Renal cortical epithelial cell (primary cell): ENCODE data around the gene C19orf85. TPM values are rescaled to one million over a fixed set of nuclear protein-coding genes. Genes with fewer than 3 reads are reported as not detected.
"Not testable (repeated sequence)": the region's sequence is repeated elsewhere in the genome, so short reads cannot be mapped to it uniquely, and the experiment has no call there.

ENCODE experiments used
- DNase-seq: peaks from one replicate; pipeline ENCODE4 v3.0.0-alpha.2; 2011; ENCODE audit warnings: low read depth
- total RNA-seq: library from RNA; depleted of rRNA; stranded (reverse); fragments of >200 nt; gene quantifications from 2 replicates; pipeline ENCODE4 v1.2.3, GENCODE V29; 2014

Gene C19orf85
- total RNA-seq, 1 donor from 2014 or later = not detected

DNA sequence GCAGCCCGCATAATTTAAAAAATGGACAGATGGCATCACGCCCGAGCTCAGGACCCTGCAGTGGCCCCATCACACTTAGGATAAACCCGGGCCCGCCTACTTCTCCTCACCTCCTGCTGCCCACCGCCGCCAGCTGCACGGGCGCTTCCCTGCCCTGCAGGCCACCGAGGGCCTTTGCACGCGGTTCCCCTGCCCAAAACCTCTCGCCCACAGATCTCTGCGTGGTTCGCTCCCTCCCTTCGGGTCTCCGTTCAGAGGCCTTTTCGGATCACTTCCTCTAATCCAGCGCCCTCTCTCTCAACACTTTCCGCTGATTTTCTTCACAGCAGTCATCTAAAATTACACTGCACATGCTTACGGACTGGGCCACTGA is 23.2 kb downstream of the C19orf85 start:
- no peak for DNase-seq

- DNase-seq = no peak
Measured at GRCh38 chr19:55440411-55441105, 24.0 kb downstream of the C19orf85 start.

DNA sequence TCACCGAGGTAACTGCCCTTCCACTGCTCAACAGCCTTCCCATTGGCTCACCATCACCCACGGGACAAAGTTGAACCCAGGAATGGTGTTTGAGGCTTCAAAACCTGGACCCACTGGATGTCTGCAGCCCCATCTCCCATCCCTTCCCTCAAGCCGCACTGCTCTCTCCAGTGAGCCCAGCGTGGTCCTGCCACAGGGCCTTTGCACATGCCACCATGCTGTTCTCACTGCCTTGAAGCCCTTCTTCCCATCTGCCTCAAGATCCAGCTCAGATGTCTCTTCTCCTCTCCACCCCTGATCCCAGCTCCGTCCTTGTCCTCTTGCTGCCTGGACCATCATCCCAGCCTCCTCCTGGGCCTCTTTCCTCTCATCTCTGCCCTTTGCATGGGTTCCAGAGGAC is 25.5 kb downstream of the C19orf85 start:
- no peak for DNase-seq

DNA sequence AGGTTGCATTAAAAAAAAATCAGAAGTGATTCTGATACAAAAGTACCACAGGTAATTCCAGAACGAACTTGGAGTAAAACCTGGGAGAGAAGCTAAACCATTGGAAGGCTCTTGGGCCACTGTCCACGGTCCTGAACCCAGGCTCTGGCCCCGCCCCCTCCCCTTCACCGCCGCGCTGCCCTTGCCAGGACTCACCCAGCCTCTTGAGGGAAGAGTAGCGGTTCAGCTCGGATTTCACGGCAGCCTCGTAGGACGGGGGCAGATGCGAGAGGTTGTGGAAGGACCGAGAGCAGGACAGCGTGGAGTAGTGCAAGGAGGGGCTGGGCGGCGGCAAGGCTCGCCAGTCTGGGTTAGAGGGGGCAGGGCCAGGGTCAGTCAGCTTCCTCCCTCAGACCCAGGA is 27.1 kb downstream of the C19orf85 start:
- peak; percentile 46 for DNase-seq

GRCh38 chr19:55436847-55437246 is 27.7 kb downstream of the C19orf85 start:
- no peak for DNase-seq

- no peak for DNase-seq
Measured at GRCh38 chr19:55435020-55435419, 29.5 kb downstream of the C19orf85 start.

GRCh38 chr19:55434356-55434919 is 30.1 kb downstream of the C19orf85 start:
- DNase-seq = no peak

- DNase-seq = no peak
Measured at GRCh38 chr19:55433292-55433691, 31.3 kb downstream of the C19orf85 start.

DNA sequence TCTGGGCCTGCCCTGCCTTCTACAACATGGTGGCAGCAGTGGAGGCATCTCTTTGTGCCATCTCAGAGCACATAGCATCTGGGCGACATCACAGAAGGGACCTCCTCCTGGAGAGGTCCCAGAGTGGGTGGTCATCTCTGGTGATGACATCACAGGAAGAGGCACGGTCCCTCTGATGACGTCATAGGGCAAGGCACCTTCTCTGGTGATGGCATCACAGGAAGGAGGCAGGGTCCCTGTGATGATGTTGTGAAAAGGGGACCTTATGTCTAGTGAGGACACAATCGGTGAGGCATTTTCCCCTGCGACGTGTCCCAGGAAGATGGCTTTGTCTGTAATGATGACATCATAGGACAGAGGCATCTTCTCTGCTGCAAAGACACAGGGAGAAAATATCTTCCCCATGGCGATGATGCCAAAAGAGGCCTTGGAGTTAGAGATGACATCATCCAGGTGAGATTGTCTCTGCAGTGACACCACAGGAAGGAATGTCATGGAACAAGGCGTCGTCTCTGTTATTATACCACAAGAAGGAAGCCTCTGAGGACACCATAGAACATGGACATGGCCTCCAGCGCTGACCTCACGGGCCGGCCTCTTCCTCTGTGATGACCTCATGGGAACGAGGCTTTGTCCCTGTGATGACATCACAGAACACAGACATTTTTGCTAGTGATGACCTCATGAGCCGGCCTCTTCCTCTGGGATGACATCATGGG is 32.2 kb downstream of the C19orf85 start:
- DNase-seq = no peak

DNA sequence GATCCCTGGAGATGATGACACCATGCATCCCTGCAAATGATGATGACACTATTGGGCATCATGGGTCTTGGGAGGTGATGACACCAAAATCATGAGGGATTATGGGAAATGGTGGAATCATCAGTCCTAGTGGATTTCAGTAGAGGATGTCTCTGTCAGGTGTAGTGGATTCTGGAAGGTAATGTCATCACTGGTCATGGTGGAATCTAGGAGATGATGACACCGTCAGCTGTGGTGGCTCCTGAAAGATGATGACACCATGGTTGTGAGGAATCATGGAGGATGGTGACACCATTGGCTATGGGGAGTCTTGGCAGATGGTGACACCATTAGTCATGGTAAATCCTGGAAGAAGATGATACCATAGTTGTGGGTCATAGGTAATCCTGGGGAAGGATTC is 33.4 kb downstream of the C19orf85 start:
- no peak for DNase-seq

- no peak for DNase-seq
Measured at GRCh38 chr19:55426042-55426441, 38.5 kb downstream of the C19orf85 start.

- DNase-seq = no peak
Measured at GRCh38 chr19:55424518-55424917, 40.0 kb downstream of the C19orf85 start.

DNA sequence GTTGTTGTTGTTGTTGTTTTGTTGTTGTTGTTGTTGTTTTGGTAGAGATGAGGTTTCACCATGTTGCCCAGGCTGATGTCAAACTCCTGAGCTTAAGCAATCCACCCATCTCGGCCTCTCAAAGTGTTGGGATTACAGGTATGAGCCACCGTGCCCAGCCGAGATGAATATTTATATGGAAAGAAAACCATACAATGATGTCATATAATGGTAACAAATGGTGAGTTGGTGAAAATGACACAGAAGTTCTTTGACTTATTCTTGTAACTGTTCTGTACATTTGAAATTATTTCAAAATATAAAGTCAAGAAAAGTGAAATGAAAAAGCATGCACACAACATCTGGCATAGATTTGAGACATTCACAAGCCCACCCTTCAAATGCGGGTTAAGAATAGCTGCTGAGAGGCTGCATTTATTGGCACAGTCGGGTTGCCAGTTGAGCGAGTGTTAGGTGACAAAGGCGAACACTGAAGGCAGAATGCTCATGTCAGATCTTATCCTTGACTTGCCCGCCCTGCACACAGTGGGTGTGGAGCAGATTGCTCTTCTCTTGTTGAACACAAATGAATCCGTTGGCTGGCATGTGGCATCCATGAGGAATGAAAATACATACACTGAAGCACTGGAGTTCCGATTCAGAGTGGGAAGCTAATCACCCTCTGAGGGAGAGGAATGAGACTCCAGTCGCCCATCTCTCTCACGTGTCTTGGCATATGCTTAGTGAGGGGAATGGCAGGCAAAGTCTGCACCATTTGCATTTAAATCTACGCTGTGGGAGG is 41.1 kb downstream of the C19orf85 start:
- DNase-seq = no peak

- not testable (repeated sequence) for DNase-seq
Measured at GRCh38 chr19:55421281-55421680, 43.3 kb downstream of the C19orf85 start.

DNA sequence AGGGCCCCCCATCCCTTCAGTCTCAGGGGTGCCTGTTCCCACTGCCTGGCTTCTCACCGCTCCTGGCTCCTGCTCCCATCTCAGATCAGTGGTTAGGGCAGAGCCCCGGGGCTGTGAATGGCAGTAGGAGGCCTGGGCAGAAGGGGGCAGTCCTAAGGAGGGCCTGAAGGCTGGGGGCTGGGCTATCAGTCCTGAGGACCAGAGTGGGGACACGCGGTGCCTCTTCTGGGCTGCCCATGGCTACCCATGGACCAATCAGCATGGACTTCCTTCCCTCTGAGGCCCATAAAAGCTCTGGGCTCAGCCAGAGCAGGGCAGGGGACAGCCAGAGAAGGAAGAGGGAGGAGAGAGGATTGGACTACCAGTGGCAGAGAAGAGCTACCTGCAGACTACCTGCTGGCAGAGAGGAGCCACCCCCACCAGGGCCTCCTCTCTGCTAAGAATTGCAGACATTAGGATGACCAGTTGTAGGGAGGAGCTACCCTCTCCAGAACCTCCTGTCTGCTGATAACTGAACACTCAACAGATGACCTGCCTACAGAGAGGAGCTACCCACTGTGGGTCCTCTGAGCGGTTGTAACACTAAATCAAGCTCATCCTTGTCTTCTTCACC is 44.8 kb downstream of the C19orf85 start:
- no peak for DNase-seq

DNA sequence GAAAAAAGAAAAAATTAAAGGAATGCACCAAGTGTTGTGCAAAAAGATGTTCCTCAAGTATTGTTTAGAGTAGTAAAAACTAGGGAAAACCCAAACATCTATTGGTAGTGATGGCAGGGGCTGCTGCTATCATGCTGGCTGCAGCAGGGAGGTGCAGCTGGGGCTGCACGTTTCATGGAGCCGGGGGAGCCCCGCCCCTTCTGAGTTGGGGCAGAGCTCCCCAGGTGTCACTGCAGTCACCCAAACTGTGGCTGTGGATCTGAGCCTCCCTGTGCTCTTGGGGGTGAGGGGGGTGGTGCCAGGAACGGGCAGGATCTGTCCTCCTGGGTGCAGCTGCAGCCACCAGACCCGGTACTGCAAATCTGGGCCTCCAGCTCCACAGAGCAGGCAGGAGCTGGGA is 45.4 kb downstream of the C19orf85 start:
- DNase-seq = no peak

DNA sequence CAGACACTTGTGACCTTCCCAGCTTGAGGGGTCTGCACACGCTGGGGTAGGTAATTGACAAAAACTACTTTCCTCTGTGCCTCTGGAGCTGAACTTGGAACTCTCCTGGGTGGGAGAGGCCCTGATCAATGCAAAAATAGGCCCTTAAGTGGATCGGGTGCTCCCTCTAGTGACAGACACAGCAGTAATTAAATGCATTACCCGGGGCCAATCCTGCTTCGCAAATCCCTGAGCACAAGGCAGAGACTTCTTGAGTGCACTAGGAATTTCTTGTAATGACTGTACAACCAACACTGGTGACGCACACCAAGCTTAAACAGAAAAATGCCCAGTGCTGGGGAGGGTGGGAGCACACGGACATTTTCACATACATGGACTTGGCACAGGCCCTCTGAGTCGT is 46.4 kb downstream of the C19orf85 start:
- peak; percentile 74 for DNase-seq

Other genes starting within 250 kb of the C19orf85 start
- gene TMEM86B, start 236.0 kb downstream of the C19orf85 start, total RNA-seq = 0.94 TPM in 1 of 2 replicates, not detected in the other
- 22.1 and 74.3 TPM in 2 replicates for gene PPP6R1, start 205.7 kb downstream of the C19orf85 start, total RNA-seq
- 38.6 and 46.9 TPM in 2 replicates for gene HSPBP1, start 184.6 kb downstream of the C19orf85 start, total RNA-seq
- gene BRSK1, start 180.8 kb downstream of the C19orf85 start, total RNA-seq = 0.52 and 4.5 TPM in 2 replicates
- gene TMEM150B, start 139.4 kb downstream of the C19orf85 start, total RNA-seq = not detected in 2 replicates
- 4.9 and 10.4 TPM in 2 replicates for gene KMT5C, start 124.9 kb downstream of the C19orf85 start, total RNA-seq
- gene COX6B2, start 110.0 kb downstream of the C19orf85 start, total RNA-seq = 0.25 TPM in 1 of 2 replicates, not detected in the other
- gene GARIN5B, start 101.5 kb downstream of the C19orf85 start, total RNA-seq = not detected in 2 replicates
- gene IL11, start 94.3 kb downstream of the C19orf85 start, total RNA-seq = 3.7 and 38.4 TPM in 2 replicates
- gene TMEM190, start 87.9 kb downstream of the C19orf85 start, total RNA-seq = not detected in 2 replicates
- 3.4 and 13.7 TPM in 2 replicates for gene TMEM238, start 80.5 kb downstream of the C19orf85 start, total RNA-seq
- 177 and 303 TPM in 2 replicates for gene RPL28, start 78.8 kb downstream of the C19orf85 start, total RNA-seq
- gene UBE2S, start 57.0 kb downstream of the C19orf85 start, total RNA-seq = 13.6 and 45.3 TPM in 2 replicates
- gene SHISA7, start 21.5 kb downstream of the C19orf85 start, total RNA-seq = not detected in 2 replicates
- gene ISOC2, start 3.1 kb downstream of the C19orf85 start, total RNA-seq = 64.3 and 69.8 TPM in 2 replicates
- 3.5 and 6.0 TPM in 2 replicates for gene ZNF628, start 11.9 kb upstream of the C19orf85 start, total RNA-seq
- 21.2 and 39.4 TPM in 2 replicates for gene NAT14, start 20.4 kb upstream of the C19orf85 start, total RNA-seq
- gene SSC5D, start 23.7 kb upstream of the C19orf85 start, total RNA-seq = 5.0 and 69.4 TPM in 2 replicates
- gene SBK2, start 72.4 kb upstream of the C19orf85 start, total RNA-seq = 2.1 TPM in 1 of 2 replicates, not detected in the other
- gene SBK3, start 80.8 kb upstream of the C19orf85 start, total RNA-seq = not detected in 2 replicates
- gene ZNF579, start 116.1 kb upstream of the C19orf85 start, total RNA-seq = 3.1 and 12.4 TPM in 2 replicates
- 4.2 and 7.4 TPM in 2 replicates for gene FIZ1, start 134.8 kb upstream of the C19orf85 start, total RNA-seq
- gene ZNF524, start 135.5 kb upstream of the C19orf85 start, total RNA-seq = 8.3 and 9.3 TPM in 2 replicates
- gene ZNF865, start 140.9 kb upstream of the C19orf85 start, total RNA-seq = 1.0 and 5.8 TPM in 2 replicates
- gene ZNF784, start 159.8 kb upstream of the C19orf85 start, total RNA-seq = 3.5 and 7.0 TPM in 2 replicates
- 0.52 and 5.8 TPM in 2 replicates for gene ZNF580, start 176.3 kb upstream of the C19orf85 start, total RNA-seq
- gene ZNF581, start 178.9 kb upstream of the C19orf85 start, total RNA-seq = 17.3 and 22.1 TPM in 2 replicates
- 3.0 and 13.4 TPM in 2 replicates for gene CCDC106, start 183.5 kb upstream of the C19orf85 start, total RNA-seq
- 69.6 and 140 TPM in 2 replicates for gene U2AF2, start 190.3 kb upstream of the C19orf85 start, total RNA-seq
- 42.4 and 248 TPM in 2 replicates for gene EPN1, start 210.5 kb upstream of the C19orf85 start, total RNA-seq